Peyer's patch (tissue), 4 donors: ENCODE measurements around the gene FNBP1L. TPM values are rescaled to one million over a fixed set of nuclear protein-coding genes. Genes with fewer than 3 reads are reported as not detected.
"Not testable (repeated sequence)": the region's sequence is repeated elsewhere in the genome, so short reads cannot be mapped to it uniquely, and the experiment has no call there.

Experiments used
- DNase-seq, 3 donors: peaks; one replicate each; pipeline ENCODE4 v3.0.0-alpha.2; 2017 to 2019
- H3K27ac ChIP-seq, 4 donors: fragments of 200-600 bp; sonication (generic); one replicate each; pipeline ENCODE4 v1.5.1; 2016 to 2019
- H3K27me3 ChIP-seq, 2 donors: fragments of 200-600 bp; sonication (generic); one replicate each; pipeline ENCODE4 v1.5.1; 2019
- H3K36me3 ChIP-seq, 3 donors: fragments of 200-600 bp; sonication (generic); one replicate each; pipeline ENCODE4 v1.5.1; 2016 to 2019
- H3K4me1 ChIP-seq, 4 donors: fragments of 200-600 bp; sonication (generic); one replicate each; pipeline ENCODE4 v1.5.1; 2016 to 2019
- H3K4me3 ChIP-seq, 4 donors: fragments of 200-600 bp; sonication (generic); 1 replicate in 3 of 4; 2 replicates in 1 of 4; pipeline ENCODE4 v1.5.1; 2016 to 2019; ENCODE audit warnings: mild to moderate bottlenecking in 1 of 4
- H3K9me3 ChIP-seq, 4 donors: fragments of 200-600 bp; sonication (generic); one replicate each; pipeline ENCODE4 v1.5.1; 2016 to 2019; ENCODE audit warnings: mild to moderate bottlenecking in 1 of 4
- CTCF ChIP-seq, 6 experiments: fragments of 450-650 bp in 4 of 6; fragments of 200-600 bp in 2 of 6; sonication (generic) in 1 of 6; IDR thresholded peaks; one replicate each; pipeline ENCODE4 v1.5.1; 2017 to 2019; ENCODE audit warnings: antibody characterized with exemption in 6 of 6, mild to moderate bottlenecking in 3 of 6, moderate library complexity in 1 of 6
- POLR2A ChIP-seq, 2 donors: fragments of 450-650 bp; IDR thresholded peaks; one replicate each; pipeline ENCODE4 v1.5.1; 2017; ENCODE audit warnings: antibody characterized with exemption in 2 of 2, mild to moderate bottlenecking in 2 of 2, moderate library complexity in 2 of 2
- total RNA-seq, 4 donors: library from RNA; depleted of rRNA; stranded (reverse); fragments of >200 nt; gene quantifications; one replicate each; pipeline ENCODE4 v1.1.0, GENCODE V29; 2016

Gene FNBP1L
- total RNA-seq, 4 donors from 2014 or later: 38.8 to 63.7 (median 55.2) TPM

GRCh38 chr1:93474321-93474720, 26.4 kb downstream of the FNBP1L start:
- no peak for DNase-seq
- TF ChIP-seq POLR2A (IDR thresholded peaks at IDR 0.05) (no peak), CTCF (IDR thresholded peaks at IDR 0.05) (no peak)
- Histone ChIP-seq H3K4me1 (no peaks in the 10 kb centered on the region), H3K4me3 (no peak overlapping the region), H3K27me3 (no peaks in the 10 kb centered on the region), H3K27ac (no peak overlapping the region), H3K9me3 (peaks cover 0 to 10% (median 0%) of the 10 kb centered on the region in 4 donors), H3K36me3 (no peaks in the 10 kb centered on the region)

GRCh38 chr1:93475681-93476080, 27.8 kb downstream of the FNBP1L start:
- DNase-seq: no peak
- H3K9me3 ChIP-seq: peaks cover 0 to 12% (median 0%) of the 10 kb centered on the region in 4 donors
- H3K4me1 ChIP-seq: no peaks in the 10 kb centered on the region
- H3K27ac ChIP-seq: no peak overlapping the region
- no peak overlapping the region for H3K4me3 ChIP-seq
- TF ChIP-seq POLR2A (IDR thresholded peaks at IDR 0.05) (no peak), CTCF (IDR thresholded peaks at IDR 0.05) (no peak)
- no peaks in the 10 kb centered on the region for H3K36me3 ChIP-seq
- H3K27me3 ChIP-seq: no peaks in the 10 kb centered on the region

GRCh38 chr1:93479133-93479745, 31.3 kb downstream of the FNBP1L start:
- H3K36me3 ChIP-seq, H3K4me3 ChIP-seq, H3K27me3 ChIP-seq, DNase-seq, H3K4me1 ChIP-seq, H3K27ac ChIP-seq: not testable (repeated sequence)
- H3K9me3 ChIP-seq: peaks cover 0 to 12% (median 0%) of the 10 kb centered on the region in 4 donors

GRCh38 chr1:93481899-93482298, 34.0 kb downstream of the FNBP1L start:
- not testable (repeated sequence) for H3K36me3 ChIP-seq, H3K27me3 ChIP-seq, H3K4me3 ChIP-seq, H3K4me1 ChIP-seq, DNase-seq, H3K27ac ChIP-seq
- peaks cover 0 to 12% (median 0%) of the 10 kb centered on the region in 4 donors for H3K9me3 ChIP-seq

GRCh38 chr1:93483200-93483599, 35.3 kb downstream of the FNBP1L start:
- DNase-seq: no peak
- no peaks in the 10 kb centered on the region for H3K27me3 ChIP-seq
- no peak overlapping the region for H3K4me3 ChIP-seq
- H3K27ac ChIP-seq: no peak overlapping the region
- H3K9me3 ChIP-seq: peaks cover 0 to 10% (median 0%) of the 10 kb centered on the region in 4 donors
- H3K36me3 ChIP-seq: no peaks in the 10 kb centered on the region
- TF ChIP-seq CTCF (IDR thresholded peaks at IDR 0.05) (no peak), POLR2A (IDR thresholded peaks at IDR 0.05) (no peak)
- H3K4me1 ChIP-seq: no peaks in the 10 kb centered on the region

GRCh38 chr1:93483606-93484005, 35.7 kb downstream of the FNBP1L start:
- H3K4me1 ChIP-seq: no peaks in the 10 kb centered on the region
- H3K27ac ChIP-seq: no peak overlapping the region
- TF ChIP-seq POLR2A (IDR thresholded peaks at IDR 0.05): no peak
- TF ChIP-seq CTCF (IDR thresholded peaks at IDR 0.05): no peak
- DNase-seq: no peak
- H3K36me3 ChIP-seq: no peaks in the 10 kb centered on the region
- H3K27me3 ChIP-seq: no peaks in the 10 kb centered on the region
- no peak overlapping the region for H3K4me3 ChIP-seq
- H3K9me3 ChIP-seq: peaks cover 0 to 6% (median 0%) of the 10 kb centered on the region in 4 donors

- peaks cover 0 to 3% (median 0%) of the 10 kb centered on the region in 4 donors for H3K4me1 ChIP-seq
- H3K27me3 ChIP-seq: no peaks in the 10 kb centered on the region
- H3K27ac ChIP-seq: no peak overlapping the region
- DNase-seq: no peak
- no peak overlapping the region for H3K4me3 ChIP-seq
- TF ChIP-seq CTCF (IDR thresholded peaks at IDR 0.05): no peak
- TF ChIP-seq POLR2A (IDR thresholded peaks at IDR 0.05): no peak
- H3K9me3 ChIP-seq: no peaks in the 10 kb centered on the region
- no peaks in the 10 kb centered on the region for H3K36me3 ChIP-seq
Observed at GRCh38 chr1:93488207-93488606, 40.3 kb downstream of the FNBP1L start.
